ENCODE data around the gene MEGF6.

DNA sequence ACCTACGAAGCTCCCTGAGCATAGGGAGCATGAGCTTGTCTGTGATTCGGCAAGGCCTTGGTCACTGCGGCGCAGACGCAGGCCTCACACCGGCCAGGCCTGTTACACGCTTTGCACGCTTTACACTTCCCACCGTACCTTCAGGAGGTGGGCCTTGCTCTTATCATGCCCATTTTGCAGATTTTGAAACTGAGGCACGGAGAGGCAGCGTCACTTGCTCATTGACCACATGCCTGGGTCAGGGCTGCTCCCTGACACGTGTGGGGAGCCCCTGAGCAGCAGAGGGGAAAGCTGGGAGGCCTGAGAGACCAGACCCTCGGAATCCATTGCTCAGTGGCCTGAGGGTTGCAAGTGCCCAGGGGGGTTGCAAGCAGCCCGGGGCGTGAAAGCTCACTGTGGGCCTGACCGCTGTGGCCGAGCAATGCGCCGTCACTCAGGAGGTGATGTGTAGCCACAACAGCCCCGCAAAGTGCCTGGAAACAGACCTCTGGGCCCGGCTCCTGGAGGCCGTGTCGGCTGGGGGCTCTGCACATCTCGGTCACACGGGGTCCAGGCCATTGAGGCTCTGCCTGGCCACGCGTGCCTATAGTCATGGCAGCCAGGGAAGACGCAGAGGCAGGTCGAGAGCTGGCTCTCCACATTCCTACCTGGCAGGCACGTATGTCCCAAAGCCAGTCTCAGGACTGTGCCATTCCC, 149.9 kb downstream of the MEGF6 start:
- TF ChIP-seq, protein P1, sequence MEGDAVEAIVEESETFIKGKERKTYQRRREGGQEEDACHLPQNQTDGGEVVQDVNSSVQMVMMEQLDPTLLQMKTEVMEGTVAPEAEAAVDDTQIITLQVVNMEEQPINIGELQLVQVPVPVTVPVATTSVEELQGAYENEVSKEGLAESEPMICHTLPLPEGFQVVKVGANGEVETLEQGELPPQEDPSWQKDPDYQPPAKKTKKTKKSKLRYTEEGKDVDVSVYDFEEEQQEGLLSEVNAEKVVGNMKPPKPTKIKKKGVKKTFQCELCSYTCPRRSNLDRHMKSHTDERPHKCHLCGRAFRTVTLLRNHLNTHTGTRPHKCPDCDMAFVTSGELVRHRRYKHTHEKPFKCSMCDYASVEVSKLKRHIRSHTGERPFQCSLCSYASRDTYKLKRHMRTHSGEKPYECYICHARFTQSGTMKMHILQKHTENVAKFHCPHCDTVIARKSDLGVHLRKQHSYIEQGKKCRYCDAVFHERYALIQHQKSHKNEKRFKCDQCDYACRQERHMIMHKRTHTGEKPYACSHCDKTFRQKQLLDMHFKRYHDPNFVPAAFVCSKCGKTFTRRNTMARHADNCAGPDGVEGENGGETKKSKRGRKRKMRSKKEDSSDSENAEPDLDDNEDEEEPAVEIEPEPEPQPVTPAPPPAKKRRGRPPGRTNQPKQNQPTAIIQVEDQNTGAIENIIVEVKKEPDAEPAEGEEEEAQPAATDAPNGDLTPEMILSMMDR (IDR thresholded peaks at IDR 0.05) = no peak
- no peak for TF ChIP-seq EZH2 (IDR thresholded peaks at IDR 0.05; ENCODE audit: borderline replicate concordance, insufficient read depth, low read depth, low read length, poor library complexity, severe bottlenecking)
